HG02938 (cell line): ENCODE data around the gene MAMLD1.
"Not testable (repeated sequence)": the region's sequence is repeated elsewhere in the genome, so short reads cannot be mapped to it uniquely, and the experiment has no call there.

Source experiments
- ATAC-seq: cut with Tn5 transposase; IDR thresholded peaks from one replicate; pipeline ENCODE4 v1.9.1; 2021; ENCODE audit warnings: mild to moderate bottlenecking, moderate library complexity; ENCODE audit not compliant: unreplicated experiment

Gene MAMLD1, protein sequence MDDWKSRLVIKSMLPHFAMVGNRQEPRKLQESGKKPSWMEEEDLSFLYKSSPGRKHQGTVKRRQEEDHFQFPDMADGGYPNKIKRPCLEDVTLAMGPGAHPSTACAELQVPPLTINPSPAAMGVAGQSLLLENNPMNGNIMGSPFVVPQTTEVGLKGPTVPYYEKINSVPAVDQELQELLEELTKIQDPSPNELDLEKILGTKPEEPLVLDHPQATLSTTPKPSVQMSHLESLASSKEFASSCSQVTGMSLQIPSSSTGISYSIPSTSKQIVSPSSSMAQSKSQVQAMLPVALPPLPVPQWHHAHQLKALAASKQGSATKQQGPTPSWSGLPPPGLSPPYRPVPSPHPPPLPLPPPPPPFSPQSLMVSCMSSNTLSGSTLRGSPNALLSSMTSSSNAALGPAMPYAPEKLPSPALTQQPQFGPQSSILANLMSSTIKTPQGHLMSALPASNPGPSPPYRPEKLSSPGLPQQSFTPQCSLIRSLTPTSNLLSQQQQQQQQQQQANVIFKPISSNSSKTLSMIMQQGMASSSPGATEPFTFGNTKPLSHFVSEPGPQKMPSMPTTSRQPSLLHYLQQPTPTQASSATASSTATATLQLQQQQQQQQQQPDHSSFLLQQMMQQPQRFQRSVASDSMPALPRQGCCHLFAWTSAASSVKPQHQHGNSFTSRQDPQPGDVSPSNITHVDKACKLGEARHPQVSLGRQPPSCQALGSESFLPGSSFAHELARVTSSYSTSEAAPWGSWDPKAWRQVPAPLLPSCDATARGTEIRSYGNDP

DNA sequence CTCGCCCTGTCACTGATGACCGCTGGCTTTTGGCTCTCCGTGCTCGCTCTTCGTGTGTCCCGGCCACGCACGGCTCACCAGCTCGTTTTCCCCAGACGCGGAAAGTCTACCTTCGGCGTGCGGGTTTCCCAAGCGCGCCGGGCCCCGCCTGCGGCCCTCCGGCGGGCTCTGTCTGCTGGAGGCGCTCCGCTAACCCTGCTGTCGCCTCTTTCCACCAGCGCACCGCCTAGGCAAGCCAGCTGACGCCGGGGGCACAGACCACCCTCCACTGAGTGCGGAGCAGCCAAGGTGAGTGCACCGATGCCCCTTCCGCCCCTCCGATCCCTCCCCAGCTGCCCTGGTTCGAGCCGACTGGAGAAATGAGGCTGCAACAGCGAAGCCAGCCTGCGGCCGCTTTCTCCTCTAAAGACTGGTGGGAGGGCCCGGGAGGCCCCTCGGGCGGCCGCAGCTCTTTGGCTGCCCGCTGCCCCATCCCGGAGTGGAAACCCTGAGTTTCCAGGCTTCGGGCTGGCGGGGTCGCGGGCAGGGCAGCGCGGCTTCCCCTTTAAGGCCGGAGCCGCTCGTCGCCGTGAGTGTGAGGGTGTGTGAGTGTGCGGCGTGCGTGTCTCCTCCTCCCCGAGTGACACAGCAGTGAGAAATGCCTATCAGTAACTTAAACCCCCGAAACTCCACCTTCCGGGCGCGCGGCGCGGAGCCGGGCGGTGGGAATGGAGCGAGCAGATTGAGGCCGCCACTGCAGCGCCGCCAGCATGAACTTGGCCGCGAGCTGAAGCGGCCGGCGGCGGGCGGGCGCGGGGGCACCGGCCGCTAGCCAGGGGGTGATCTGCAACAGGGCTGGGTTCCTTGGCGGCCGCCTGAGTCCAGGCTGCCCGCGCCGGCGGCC is at the start of gene MAMLD1:
Gene MAMLD1, plus strand, starts transcription at position 719 of the 883 bp plus-strand sequence. CDS start 82,200 bp downstream, outside the sequence.
- no peak for ATAC-seq

- no peak for ATAC-seq
Measured at GRCh38 chrX:150313514-150313913, 49.6 kb upstream of the MAMLD1 start.

GRCh38 chrX:150314186-150314585 is 48.9 kb upstream of the MAMLD1 start:
- no peak for ATAC-seq

GRCh38 chrX:150316564-150316963 is 46.6 kb upstream of the MAMLD1 start:
- ATAC-seq, result no peak

- no peak for ATAC-seq
Measured at GRCh38 chrX:150323020-150323419, 40.1 kb upstream of the MAMLD1 start.

GRCh38 chrX:150324035-150324728 is 38.9 kb upstream of the MAMLD1 start:
- ATAC-seq, result no peak

DNA sequence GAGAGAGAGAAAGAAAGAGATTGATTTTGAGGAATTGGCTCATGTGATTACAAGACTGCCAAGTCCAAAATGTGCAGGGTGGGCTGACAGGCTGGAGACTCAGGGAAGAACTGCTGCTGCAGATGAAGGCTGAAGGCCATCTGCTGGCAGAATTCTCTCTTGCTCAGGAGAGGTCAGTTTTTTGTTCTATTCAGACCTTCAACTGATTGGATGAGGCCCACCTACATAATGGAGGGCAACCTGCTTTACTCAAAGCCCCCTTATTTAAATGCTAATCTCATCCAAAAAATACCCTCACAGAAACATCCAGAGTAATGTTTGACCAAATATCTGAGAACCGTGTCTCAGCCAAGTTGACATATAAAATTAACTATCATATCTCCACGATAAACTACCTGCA is 38.2 kb upstream of the MAMLD1 start:
- no peak for ATAC-seq

- ATAC-seq, result no peak
Measured at GRCh38 chrX:150326541-150327247, 36.4 kb upstream of the MAMLD1 start.

GRCh38 chrX:150329282-150329681 is 33.8 kb upstream of the MAMLD1 start:
- no peak for ATAC-seq

GRCh38 chrX:150329868-150330267 is 33.2 kb upstream of the MAMLD1 start:
- ATAC-seq, result no peak

DNA sequence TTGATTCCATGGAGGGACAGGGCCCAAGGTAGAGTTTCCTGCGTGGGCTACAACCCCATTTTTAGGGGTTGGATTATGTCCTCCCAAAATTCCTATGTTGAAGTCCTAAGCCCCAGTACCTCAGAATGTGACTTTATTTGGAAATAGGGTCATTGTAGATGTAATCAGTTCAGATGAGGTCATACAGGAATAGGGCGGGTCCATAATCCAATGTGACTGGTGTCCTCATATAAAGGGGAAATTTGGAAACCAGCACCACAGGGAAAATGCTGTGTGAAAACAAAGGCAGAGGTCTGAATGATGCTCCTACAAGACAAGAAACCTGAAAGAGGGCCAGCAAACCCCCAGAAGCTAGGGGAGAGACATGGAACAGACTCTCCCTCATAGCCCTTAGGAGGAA is 31.1 kb upstream of the MAMLD1 start:
- ATAC-seq, result no peak

DNA sequence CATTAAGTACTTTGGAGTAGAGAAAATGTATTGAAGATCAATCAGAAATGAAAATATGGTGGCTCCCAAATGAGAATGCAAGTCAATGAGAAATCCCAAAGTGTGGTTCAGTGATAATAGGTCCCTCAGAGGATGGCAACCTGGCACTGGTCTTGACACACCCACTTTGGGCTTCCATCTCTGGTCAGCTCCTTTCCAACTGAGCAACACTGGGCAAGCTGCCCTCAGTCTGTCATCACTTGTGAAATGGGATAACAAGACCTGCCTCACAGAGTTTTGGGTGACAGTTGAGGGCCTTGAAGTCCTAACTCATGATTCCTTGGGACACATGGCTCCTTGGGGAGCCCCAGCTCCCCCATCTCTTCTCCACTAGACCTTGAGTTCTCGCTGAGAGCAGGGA is 29.0 kb upstream of the MAMLD1 start:
- ATAC-seq, result no peak

DNA sequence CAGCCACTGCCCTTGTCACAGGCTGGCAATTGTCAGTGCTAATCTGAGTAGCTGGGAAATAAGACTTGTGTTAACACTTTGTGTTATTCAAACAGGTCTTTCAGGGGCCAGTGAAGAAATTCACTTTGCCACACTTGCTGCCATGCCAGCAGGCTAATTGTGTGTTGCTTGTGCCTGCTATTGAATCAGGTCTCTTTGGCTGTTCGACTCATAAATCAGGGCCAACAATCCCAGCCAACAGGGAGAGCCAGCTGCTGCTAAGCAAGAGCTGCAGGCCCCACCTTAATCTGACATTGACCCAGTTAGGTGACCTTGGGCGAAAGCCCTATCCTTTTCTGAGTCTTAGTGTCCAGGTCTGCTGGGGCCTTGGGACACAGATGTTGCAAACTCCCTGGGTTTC is 28.1 kb upstream of the MAMLD1 start:
- no peak for ATAC-seq

DNA sequence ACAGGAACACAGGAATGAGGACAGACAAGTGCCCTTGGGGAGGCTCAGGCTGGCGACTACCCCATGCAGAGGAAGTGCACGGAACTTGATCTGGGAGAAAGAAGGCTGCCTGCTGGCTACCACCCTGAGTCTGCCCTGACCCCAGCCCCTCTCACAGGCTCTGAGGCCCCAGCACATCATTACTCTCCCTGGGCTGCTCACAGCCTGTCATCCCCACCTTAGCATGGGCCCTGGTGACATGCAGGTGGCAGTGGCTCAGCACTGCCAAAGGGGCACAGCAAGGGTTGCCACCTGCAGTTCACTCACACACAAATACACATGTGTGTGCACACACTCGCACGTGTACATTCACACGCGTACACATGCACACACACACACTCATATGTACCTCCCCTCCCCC is 26.1 kb upstream of the MAMLD1 start:
- ATAC-seq, result no peak

GRCh38 chrX:150337536-150337935 is 25.6 kb upstream of the MAMLD1 start:
- ATAC-seq, result no peak

GRCh38 chrX:150338615-150339014 is 24.5 kb upstream of the MAMLD1 start:
- ATAC-seq, result no peak

GRCh38 chrX:150339736-150340135 is 23.4 kb upstream of the MAMLD1 start:
- ATAC-seq, result no peak

DNA sequence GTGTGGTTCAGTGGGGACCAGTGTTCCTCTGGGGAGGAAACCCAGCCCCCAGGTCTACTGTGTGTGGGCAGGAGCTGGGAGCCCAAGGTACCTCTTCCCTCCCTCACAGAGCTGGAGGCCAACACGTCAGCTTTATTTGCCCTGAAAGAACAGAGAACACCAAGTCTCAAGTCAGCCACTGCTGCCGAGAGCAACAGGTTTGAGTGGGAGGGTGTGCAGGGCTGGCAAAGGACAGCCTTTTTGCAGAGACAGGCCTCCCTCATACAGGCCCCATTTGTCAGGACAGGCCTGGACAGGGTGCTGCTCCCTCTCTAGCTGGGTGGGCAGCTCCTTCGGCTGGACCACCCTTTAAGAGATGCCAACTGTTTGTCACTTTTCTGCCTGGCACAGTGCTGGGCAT is 22.8 kb upstream of the MAMLD1 start:
- ATAC-seq, result not testable (repeated sequence)

DNA sequence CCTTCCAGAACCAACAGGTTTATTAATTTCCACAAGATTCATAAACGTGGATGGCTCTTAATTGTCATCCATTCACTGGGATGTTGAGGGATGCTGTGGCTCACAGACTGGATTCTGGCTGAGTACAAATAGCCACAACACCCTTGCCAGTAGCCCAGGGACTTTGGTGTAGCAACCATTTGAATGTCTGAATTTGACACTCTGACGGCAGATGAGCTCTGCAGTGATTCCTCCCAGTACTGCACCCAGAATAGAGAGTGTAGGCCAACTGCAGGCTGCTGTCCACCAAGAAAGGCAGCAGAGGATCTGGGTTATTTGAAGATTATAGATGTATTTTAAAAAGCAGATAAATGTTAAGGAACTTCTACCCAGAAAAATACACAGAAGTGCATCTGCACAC is 15.6 kb upstream of the MAMLD1 start:
- ATAC-seq, result no peak

DNA sequence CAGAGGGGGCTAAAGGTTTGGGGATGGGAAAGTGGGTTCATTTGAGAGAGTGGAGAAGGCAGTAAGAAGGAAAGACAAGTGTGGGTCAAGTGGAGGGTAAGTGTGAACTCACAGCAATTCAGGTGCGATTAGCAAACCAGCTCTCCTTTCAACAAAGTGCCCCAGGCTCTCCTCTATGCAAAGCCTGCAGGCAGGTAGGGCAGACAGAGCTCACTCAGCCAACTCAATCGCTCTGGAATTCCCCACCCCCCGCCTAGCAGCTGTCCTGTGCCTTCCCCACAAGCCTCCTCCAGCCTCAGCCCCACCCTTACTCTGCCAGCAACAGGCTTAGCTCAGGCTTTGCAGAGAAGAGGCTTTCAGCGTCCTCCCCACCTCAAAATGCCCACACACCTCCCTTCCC is 14.8 kb upstream of the MAMLD1 start:
- ATAC-seq, result no peak
